GM21576 (cell line): ENCODE results near the gene NRBP1.

ENCODE experiments used
- ATAC-seq: cut with Tn5 transposase; IDR thresholded peaks from one replicate; pipeline ENCODE4 v1.9.1; 2021; ENCODE audit warnings: mild to moderate bottlenecking, moderate library complexity; ENCODE audit not compliant: unreplicated experiment

NRBP1 gene

DNA sequence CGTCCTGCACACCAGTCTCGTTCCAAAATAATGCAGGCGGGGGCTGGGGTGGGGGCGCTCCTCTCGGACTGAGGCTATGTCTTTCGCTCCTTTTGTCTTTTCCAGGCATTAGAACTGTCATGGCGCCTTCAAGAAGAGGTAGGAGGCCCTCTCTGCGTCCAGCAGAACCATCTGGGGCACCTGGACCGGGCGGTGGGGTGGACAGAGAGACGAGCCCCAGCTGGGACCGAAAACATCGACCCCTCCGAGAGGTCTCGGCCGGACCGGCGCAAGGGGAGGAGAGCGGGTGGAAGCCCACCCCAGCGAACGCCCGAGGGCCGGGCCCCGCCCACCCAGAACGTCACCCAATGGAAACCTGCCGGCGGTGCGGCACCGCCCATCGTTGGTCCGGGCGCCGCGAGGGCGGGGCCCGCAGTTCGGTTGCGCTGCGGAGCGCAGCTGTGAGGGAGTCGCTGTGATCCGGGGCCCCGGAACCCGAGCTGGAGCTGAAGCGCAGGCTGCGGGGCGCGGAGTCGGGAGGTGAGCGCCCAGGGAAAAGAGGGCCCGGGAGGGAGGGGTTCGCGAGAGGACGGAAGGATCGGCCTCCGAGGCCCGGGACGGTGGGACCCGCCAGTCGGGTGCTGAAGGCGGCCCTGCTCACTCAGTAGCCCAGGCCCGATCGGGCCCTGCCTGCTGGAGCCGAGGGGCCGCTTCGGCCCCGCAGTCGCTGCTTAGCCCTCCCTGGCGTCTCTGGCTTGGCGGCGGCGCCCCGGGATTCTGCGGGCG lies at the start of gene NRBP1:
TSS of gene NRBP1 (plus strand) at position 419 of the 765 bp plus-strand sequence. CDS start 4,643 bp downstream, outside the sequence.
- ATAC-seq: peak; percentile 84

- ATAC-seq: no peak
Observed at GRCh38 chr2:27378809-27379290, 49.6 kb upstream of the NRBP1 start.

DNA sequence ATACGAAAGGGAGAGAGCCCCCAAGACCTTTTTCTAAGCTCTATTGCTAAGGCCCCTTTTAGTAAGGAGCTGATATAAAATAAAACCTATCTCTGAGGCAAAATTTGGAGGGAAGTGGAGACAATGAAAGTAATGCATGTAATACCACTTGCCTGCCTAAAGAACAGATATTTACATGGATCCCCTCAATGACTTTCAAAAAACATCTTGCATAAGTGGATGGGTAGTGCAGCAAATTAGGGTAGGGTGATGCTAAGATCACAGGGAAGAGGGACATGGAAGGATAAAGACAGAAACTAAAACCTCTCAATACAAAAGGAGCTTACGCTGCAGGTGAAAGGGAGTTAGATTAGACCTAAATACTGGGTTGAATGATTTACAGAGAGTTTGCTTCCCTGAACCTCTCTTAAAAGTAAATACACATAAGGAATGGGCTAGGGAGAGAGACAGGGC lies 49.0 kb upstream of the NRBP1 start:
- ATAC-seq: no peak

DNA sequence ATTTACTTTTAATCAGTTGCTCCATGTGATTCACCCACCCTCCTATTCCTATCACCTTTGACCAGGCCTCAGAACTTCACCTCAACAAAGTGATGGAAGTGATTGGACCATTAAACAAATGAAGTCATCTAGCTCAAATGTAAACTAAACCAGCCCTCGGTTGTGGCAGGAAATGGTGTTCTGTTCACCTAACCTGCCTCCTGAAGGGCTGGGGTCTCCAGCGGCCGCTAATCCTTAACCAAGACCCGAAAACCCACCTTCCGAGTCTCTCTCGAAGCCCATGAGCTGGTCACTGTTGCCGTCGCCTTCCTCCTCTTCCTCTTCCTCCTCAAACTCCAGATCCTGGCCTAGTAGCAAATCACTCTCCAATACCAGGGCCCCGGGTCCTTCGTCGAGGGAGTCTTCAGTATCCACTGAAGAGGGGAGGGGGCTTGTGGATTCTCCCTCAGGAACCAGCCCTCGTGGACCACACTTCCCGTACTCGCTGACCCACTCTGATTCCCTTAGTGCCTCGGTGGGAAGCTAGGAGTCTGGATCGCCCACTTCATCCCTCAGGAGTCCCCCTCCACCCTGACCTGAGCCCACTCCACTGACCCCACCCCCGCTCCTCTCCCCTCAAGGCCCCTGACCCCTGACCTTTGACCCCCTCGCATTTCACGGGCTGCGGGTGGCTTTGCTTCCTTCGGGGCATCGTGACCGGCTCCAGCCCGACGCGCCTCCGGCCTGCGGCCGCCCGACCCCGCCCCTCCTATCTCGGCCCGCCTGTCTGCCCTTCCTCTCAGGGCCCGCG lies 48.4 kb upstream of the NRBP1 start:
- ATAC-seq: peak; percentile 28

- ATAC-seq: peak; percentile 88
Observed at GRCh38 chr2:27380626-27381545, 47.5 kb upstream of the NRBP1 start, which contains the start of gene ZNF513. Gene ZNF513, minus strand, starts transcription at chr2:27380734. Its CDS starts 208 bp downstream, at chr2:27380526.

GRCh38 chr2:27381577-27382181 lies 46.8 kb upstream of the NRBP1 start:
- ATAC-seq: no peak

- ATAC-seq: no peak
Observed at GRCh38 chr2:27390822-27391679, 37.4 kb upstream of the NRBP1 start.

DNA sequence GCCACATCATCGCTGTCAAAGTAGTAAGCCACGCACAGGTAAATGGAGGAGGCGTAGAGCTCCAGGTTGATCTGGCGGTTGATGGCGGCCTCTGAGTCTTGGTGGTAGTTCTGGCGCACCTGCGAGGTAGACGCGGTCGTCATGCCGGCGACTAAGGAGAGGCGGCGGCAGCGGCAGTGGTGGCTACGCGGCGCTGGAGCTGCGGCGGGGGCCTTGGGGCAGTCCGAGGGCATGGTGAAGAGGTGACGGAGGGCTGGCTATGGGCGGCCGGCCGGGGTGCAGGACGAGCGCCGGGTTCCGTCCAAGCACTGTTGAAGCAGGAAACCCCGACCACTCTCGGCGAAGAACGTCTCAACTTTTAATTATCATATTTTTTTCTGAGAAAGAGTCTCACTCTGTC lies 35.2 kb upstream of the NRBP1 start:
- ATAC-seq: no peak

GRCh38 chr2:27398962-27399361 lies 29.5 kb upstream of the NRBP1 start:
- ATAC-seq: no peak

GRCh38 chr2:27400348-27401135 lies 27.9 kb upstream of the NRBP1 start:
- no peak for ATAC-seq

GRCh38 chr2:27407798-27408491 lies 20.5 kb upstream of the NRBP1 start:
- no peak for ATAC-seq

- peak; percentile 25 for ATAC-seq
Observed at GRCh38 chr2:27408601-27409320, 19.7 kb upstream of the NRBP1 start.

- ATAC-seq: peak; percentile 94
Observed at GRCh38 chr2:27409321-27410073, 18.9 kb upstream of the NRBP1 start, which contains the start of gene PPM1G. Gene PPM1G, minus strand, starts transcription at chr2:27409591. Its CDS starts 169 bp downstream, at chr2:27409422.

GRCh38 chr2:27412419-27413152 lies 15.8 kb upstream of the NRBP1 start:
- no peak for ATAC-seq

DNA sequence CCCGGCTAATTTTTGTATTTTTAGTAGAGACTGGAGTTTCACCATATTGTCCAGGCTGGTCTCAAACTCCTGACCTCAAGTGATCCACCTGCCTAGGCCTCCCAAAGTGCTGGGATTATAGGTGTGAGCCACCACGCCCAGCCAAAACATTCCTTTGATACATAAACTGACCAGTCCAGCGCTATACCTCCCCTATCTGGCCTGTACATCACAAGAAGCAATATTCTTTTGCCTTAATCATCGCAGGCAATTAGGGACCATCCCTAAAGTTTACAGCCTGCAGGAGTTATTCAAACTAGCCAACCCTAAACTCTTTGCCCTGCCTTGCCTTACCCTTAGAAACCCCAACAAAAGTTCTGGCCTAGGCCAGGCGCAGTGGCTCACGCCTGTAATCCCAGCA lies 12.3 kb upstream of the NRBP1 start:
- no peak for ATAC-seq

DNA sequence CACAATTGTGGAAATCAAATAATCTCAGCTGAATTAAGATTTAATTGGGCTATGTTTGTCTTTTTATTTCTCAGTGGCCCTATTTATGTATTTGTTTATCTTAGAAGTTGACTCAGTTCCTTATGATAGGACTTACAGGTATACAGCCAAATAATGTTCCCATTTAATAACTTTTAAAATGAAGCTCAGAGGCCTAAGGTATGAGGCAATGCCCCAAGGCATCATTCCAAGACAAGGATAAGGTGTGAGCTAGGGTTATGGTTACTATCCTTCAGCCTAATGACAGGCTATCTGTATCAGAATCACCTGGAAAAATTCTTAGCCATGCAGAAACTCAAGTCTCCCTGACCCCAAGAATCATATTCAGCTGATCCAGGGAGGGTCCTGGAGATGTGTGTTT lies 7.4 kb upstream of the NRBP1 start:
- no peak for ATAC-seq
